ENCODE measurements around the gene SYNRG.
"Not testable (repeated sequence)": the region's sequence is repeated elsewhere in the genome, so short reads cannot be mapped to it uniquely, and the experiment has no call there.

DNA sequence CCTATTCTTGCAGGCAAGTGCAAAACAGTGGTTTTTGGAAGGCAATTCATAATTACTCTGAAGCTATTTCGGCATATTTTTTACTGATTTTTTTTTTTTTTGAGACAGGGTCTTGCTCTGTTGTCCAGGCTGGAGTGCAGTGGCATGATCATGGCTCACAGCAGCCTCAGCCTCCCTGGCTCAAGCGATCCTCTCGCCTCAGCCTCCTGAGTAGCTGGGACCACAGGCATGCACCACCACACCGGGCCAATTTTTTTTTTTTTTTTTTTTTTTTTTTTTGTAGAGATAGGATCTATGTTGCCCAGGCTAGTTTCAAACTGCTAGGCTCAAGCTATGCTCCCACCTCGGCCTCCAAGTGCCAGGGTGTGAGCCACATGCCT, 813 bp upstream of the SYNRG start:
- TF ChIP-seq, protein P1, sequence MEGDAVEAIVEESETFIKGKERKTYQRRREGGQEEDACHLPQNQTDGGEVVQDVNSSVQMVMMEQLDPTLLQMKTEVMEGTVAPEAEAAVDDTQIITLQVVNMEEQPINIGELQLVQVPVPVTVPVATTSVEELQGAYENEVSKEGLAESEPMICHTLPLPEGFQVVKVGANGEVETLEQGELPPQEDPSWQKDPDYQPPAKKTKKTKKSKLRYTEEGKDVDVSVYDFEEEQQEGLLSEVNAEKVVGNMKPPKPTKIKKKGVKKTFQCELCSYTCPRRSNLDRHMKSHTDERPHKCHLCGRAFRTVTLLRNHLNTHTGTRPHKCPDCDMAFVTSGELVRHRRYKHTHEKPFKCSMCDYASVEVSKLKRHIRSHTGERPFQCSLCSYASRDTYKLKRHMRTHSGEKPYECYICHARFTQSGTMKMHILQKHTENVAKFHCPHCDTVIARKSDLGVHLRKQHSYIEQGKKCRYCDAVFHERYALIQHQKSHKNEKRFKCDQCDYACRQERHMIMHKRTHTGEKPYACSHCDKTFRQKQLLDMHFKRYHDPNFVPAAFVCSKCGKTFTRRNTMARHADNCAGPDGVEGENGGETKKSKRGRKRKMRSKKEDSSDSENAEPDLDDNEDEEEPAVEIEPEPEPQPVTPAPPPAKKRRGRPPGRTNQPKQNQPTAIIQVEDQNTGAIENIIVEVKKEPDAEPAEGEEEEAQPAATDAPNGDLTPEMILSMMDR (IDR thresholded peaks at IDR 0.05): not testable (repeated sequence)
- not testable (repeated sequence) for TF ChIP-seq POLR2A (IDR thresholded peaks at IDR 0.05); EP300 (IDR thresholded peaks at IDR 0.05; ENCODE audit: low read depth)
